Spleen (tissue), 11 donors: ENCODE measurements around the gene COL4A1. TPM values are rescaled to one million over a fixed set of nuclear protein-coding genes. Genes with fewer than 3 reads are reported as not detected.

Experiments
- DNase-seq: peaks from one replicate; pipeline ENCODE4 v3.0.0-alpha.2; 2020
- H3K27ac ChIP-seq, 8 donors: fragments of 200-600 bp; sonication (generic) in 7 of 8; 1 replicate in 4 of 8; 2 replicates in 4 of 8; pipeline versions ENCODE4 v1.5.0 to v1.8.0; 2016 to 2021; ENCODE audit warnings: inconsistent platforms in 4 of 8, mild to moderate bottlenecking in 4 of 8, moderate library complexity in 1 of 8
- H3K27me3 ChIP-seq, 7 donors: fragments of 200-600 bp; sonication (generic) in 6 of 7; replicated peaks in 1 of 7; 1 replicate in 4 of 7; 2 replicates in 3 of 7; pipeline versions ENCODE4 v1.5.0 to v1.8.0; 2016 to 2021; ENCODE audit warnings: inconsistent platforms in 3 of 7, mild to moderate bottlenecking in 1 of 7
- H3K36me3 ChIP-seq, 6 donors: fragments of 200-600 bp; sonication (generic) in 5 of 6; 1 replicate in 4 of 6; 2 replicates in 2 of 6; pipeline versions ENCODE4 v1.5.0 to v1.8.0; 2016 to 2021; ENCODE audit warnings: inconsistent platforms in 2 of 6
- H3K4me1 ChIP-seq, 6 donors: fragments of 200-600 bp; sonication (generic) in 5 of 6; 1 replicate in 3 of 6; 2 replicates in 3 of 6; pipeline versions ENCODE4 v1.5.0 to v1.8.0; 2016 to 2021; ENCODE audit warnings: inconsistent platforms in 3 of 6
- H3K4me3 ChIP-seq, 8 donors: fragments of 200-600 bp; sonication (generic) in 7 of 8; 1 replicate in 4 of 8; 2 replicates in 4 of 8; pipeline versions ENCODE4 v1.5.0 to v1.8.0; 2016 to 2021; ENCODE audit warnings: inconsistent platforms in 4 of 8, mild to moderate bottlenecking in 4 of 8, moderate library complexity in 2 of 8
- H3K9me3 ChIP-seq, 8 donors: fragments of 200-600 bp; sonication (generic) in 7 of 8; 1 replicate in 4 of 8; 2 replicates in 4 of 8; pipeline versions ENCODE4 v1.5.0 to v1.8.0; 2016 to 2021; ENCODE audit warnings: inconsistent platforms in 4 of 8
- CTCF ChIP-seq, 11 experiments: fragments of 200-600 bp in 7 of 11; fragments of 450-650 bp in 4 of 11; sonication (generic) in 4 of 11; IDR thresholded peaks in 8 of 11; conservative IDR thresholded peaks in 3 of 11; 1 replicate in 7 of 11; 2 replicates in 4 of 11; pipeline versions ENCODE4 v1.4.0 to v1.8.0; 2016 to 2021; ENCODE audit warnings: antibody characterized with exemption in 11 of 11, inconsistent platforms in 4 of 11, mild to moderate bottlenecking in 1 of 11
- POLR2A ChIP-seq, 3 donors: fragments of 450-650 bp; IDR thresholded peaks; one replicate each; pipeline ENCODE4 v1.5.1; 2017; ENCODE audit warnings: antibody characterized with exemption in 3 of 3, mild to moderate bottlenecking in 1 of 3
- POLR2AphosphoS5 ChIP-seq, 3 donors: sonication (generic); formaldehyde crosslinking; IDR thresholded peaks; one replicate each; pipeline ENCODE4 v1.5.1; 2017; ENCODE audit warnings: antibody characterized with exemption in 3 of 3
- WGBS, 5 donors: extraction: QIAGEN DNeasy Blood & Tissue Kit in 3 of 5; methylation state at CpG; one replicate each; pipeline versions ENCODE4 v1.1.5 to v1.1.7; 2013 to 2018; 5-methylcytosine and 5-hydroxymethylcytosine counted together
- intact Hi-C: fragments of 100-400 bp; cut with DNase I; formaldehyde crosslinking; loops from one replicate; pipeline ENCODE4 v1.15.0; 2023; ENCODE audit warnings: low total_unique reads
- polyA plus RNA-seq, 3 donors: library from polyadenylated mRNA; stranded (reverse); fragments of 200-250 nt; gene quantifications; one replicate each; pipeline ENCODE4 v1.2.1, GENCODE V29; 2013
- total RNA-seq, 7 donors: library from RNA; depleted of rRNA in 3 of 7; stranded (reverse); fragments of >200 nt in 3 of 7; fragmentation: NEBNext Ultra II Directional in 4 of 7; extraction: Animal tissue kit (Norgen Biotek cat#: 25700) in 4 of 7; gene quantifications; one replicate each; pipeline versions ENCODE4 v1.1.0 to v1.2.1, GENCODE V29; 2016 to 2021
- donor health status: healthy with polysubstance abuse.
- donor health status: DM: no; HTN: no; CAD: no; lungs with moderate emphysema.
- donor health status: DM: no; HTN: no; CAD: no.
- donor health status: Bipolar disorder and iron deficiency.
- donor health status: healthy.
- donor health status: DM: no; HTN: no; CAD: no.
- donor health status: DM: yes; HTN: yes; CAD: no.

Gene COL4A1
- total and polyA plus RNA-seq, 10 donors: 37.9 to 959 (median 340) TPM

GRCh38 chr13:110162053-110162452, 144.9 kb downstream of the COL4A1 start:
- intact Hi-C loops: no loop called here
- 85 to 95% (median 88%) methylated on average over 11 of the region's 11 CpGs for WGBS, 5 donors
- H3K27ac ChIP-seq: peak overlapping the region in 7 of 8 donors; percentile 68 to 94 (median 91)
- H3K4me1 ChIP-seq: peaks cover 0 to 32% (median 3%) of the 10 kb centered on the region in 6 donors
- no peak for TF ChIP-seq POLR2A (IDR thresholded peaks at IDR 0.05)
- TF ChIP-seq POLR2AphosphoS5 (IDR thresholded peaks at IDR 0.05): no peak
- TF ChIP-seq CTCF (IDR thresholded peaks at IDR 0.05 in 8 of 11, conservative IDR thresholded peaks at IDR 0.05 in 3 of 11): no peak
- peak overlapping the region in 1 of 8 donors; percentile 53 for H3K4me3 ChIP-seq
- no peaks in the 10 kb centered on the region for H3K9me3 ChIP-seq
- peaks cover 0 to 84% (median 18%) of the 10 kb centered on the region in 6 donors for H3K36me3 ChIP-seq
- no peak for DNase-seq
- H3K27me3 ChIP-seq: no peaks in the 10 kb centered on the region

- no peaks in the 10 kb centered on the region for H3K9me3 ChIP-seq
- H3K4me3 ChIP-seq: peak overlapping the region in 1 of 8 donors; percentile 53
- no peak for DNase-seq
- H3K27ac ChIP-seq: peak overlapping the region in 7 of 8 donors; percentile 68 to 94 (median 91)
- WGBS, 5 donors: 38 to 56% (median 48%) methylated on average over 10 of the region's 10 CpGs
- H3K27me3 ChIP-seq: no peaks in the 10 kb centered on the region
- intact Hi-C loops: no loop called here
- H3K36me3 ChIP-seq: peaks cover 0 to 77% (median 18%) of the 10 kb centered on the region in 6 donors
- H3K4me1 ChIP-seq: peaks cover 0 to 32% (median 7%) of the 10 kb centered on the region in 6 donors
- TF ChIP-seq POLR2A (IDR thresholded peaks at IDR 0.05) (no peak), CTCF (IDR thresholded peaks at IDR 0.05 in 8 of 11, conservative IDR thresholded peaks at IDR 0.05 in 3 of 11) (no peak), POLR2AphosphoS5 (IDR thresholded peaks at IDR 0.05) (peak in 2 of 3 donors; percentile 12 to 71)
These were observed 145.7 kb downstream of the COL4A1 start for GRCh38 chr13:110161112-110161882.

- peaks cover 0 to 32% (median 7%) of the 10 kb centered on the region in 6 donors for H3K4me1 ChIP-seq
These were observed 148.7 kb downstream of the COL4A1 start for GRCh38 chr13:110158226-110158625.

More at GRCh38 chr13:110158226-110158625, 148.7 kb downstream of the COL4A1 start:
- no peak for DNase-seq
- Histone ChIP-seq H3K36me3 (peaks cover 0 to 73% (median 19%) of the 10 kb centered on the region in 6 donors), H3K27ac (peak overlapping the region in 2 of 8 donors; percentile 93 to 94), H3K27me3 (no peaks in the 10 kb centered on the region), H3K4me3 (no peak overlapping the region), H3K9me3 (no peaks in the 10 kb centered on the region)
- TF ChIP-seq CTCF (IDR thresholded peaks at IDR 0.05 in 8 of 11, conservative IDR thresholded peaks at IDR 0.05 in 3 of 11) (no peak), POLR2AphosphoS5 (IDR thresholded peaks at IDR 0.05) (no peak), POLR2A (IDR thresholded peaks at IDR 0.05) (no peak)
- intact Hi-C loops: no loop called here
- WGBS, 5 donors: 54 to 79% (median 71%) methylated on average over 2 of the region's 2 CpGs
